Stimulated activated naive CD8-positive, alpha-beta T cell treated with anti-CD3 and anti-CD28 coated beads, Interleukin-15, amount 100 ng/mL, for 72 hours (primary cell): ENCODE data around the gene CCDC90B.

ENCODE experiments used
- ATAC-seq: fragments of 150-1000 bp; cut with Tn5 transposase; 2 replicates; pipeline ENCODE4 v1.10.0; 2021; ENCODE audit warnings: mild to moderate bottlenecking, moderate library complexity
- DNase-seq, 2 donors: peaks; one replicate each; pipeline ENCODE4 v3.0.0; 2021 to 2022
- H3K27ac Mint-ChIP-seq, 2 donors: one replicate each; pipeline ENCODE4 v1.8.0; 2022; ENCODE audit warnings: mild to moderate bottlenecking in 2 of 2, mixed read lengths in 2 of 2, moderate library complexity in 2 of 2
- H3K27me3 Mint-ChIP-seq: one replicate; pipeline ENCODE4 v1.8.0; 2022; ENCODE audit warnings: mixed read lengths
- H3K4me1 Mint-ChIP-seq: one replicate; pipeline ENCODE4 v1.8.0; 2022; ENCODE audit warnings: mild to moderate bottlenecking, mixed read lengths
- H3K4me3 Mint-ChIP-seq, 2 donors: one replicate each; pipeline ENCODE4 v1.8.0; 2022; ENCODE audit warnings: mild to moderate bottlenecking in 2 of 2, mixed read lengths in 2 of 2, moderate library complexity in 1 of 2
- H3K9me3 Mint-ChIP-seq, 2 donors: one replicate each; pipeline ENCODE4 v1.8.0; 2022; ENCODE audit warnings: mixed read lengths in 2 of 2

Gene CCDC90B

GRCh38 chr11:83220260-83220659 is 65.9 kb downstream of the CCDC90B start:
- Mint-ChIP-seq H3K9me3 (no peaks in the 10 kb centered on the region), H3K4me1 (no peaks in the 10 kb centered on the region), H3K27me3 (peaks cover 9% of the 10 kb centered on the region), H3K27ac (no peak overlapping the region), H3K4me3 (no peak overlapping the region)
- DNase-seq (no peak), ATAC-seq (no peak)

- Mint-ChIP-seq H3K9me3 (no peaks in the 10 kb centered on the region), H3K4me1 (no peaks in the 10 kb centered on the region), H3K4me3 (no peak overlapping the region), H3K27ac (no peak overlapping the region), H3K27me3 (peaks cover 9% of the 10 kb centered on the region)
- ATAC-seq (no peak), DNase-seq (no peak)
Observed at GRCh38 chr11:83219095-83219494, 67.1 kb downstream of the CCDC90B start.
